ENCODE results near the gene CUBN. TPM values are rescaled to one million over a fixed set of nuclear protein-coding genes. Genes with fewer than 3 reads are reported as not detected.
A peak's percentile ranks its signal among the peaks of the same experiment; 100 is the strongest.

Gene CUBN
- total and polyA plus RNA-seq, 2 donors, result 0.54 to 6.1 TPM

- 55% methylated on average over 3 of the region's 3 CpGs for WGBS
Observed at GRCh38 chr10:17009212-17009700, 120.4 kb downstream of the CUBN start.

GRCh38 chr10:17007418-17007770 is 122.2 kb downstream of the CUBN start:
- 55% methylated on average over 8 of the region's 8 CpGs for WGBS
- Histone ChIP-seq H3K36me3 (ENCODE audit: insufficient read depth) (no peaks in the 10 kb centered on the region), H3K4me3 (ENCODE audit: low read depth, low read length) (no peak overlapping the region), H3K4me1 (ENCODE audit: insufficient read depth) (no peaks in the 10 kb centered on the region), H3K27ac (ENCODE audit: low read depth) (no peak overlapping the region)
- no peak for DNase-seq (ENCODE audit: extremely low spot score)

More at GRCh38 chr10:17009212-17009700, 120.4 kb downstream of the CUBN start:
- Histone ChIP-seq H3K36me3 (ENCODE audit: insufficient read depth) (no peaks in the 10 kb centered on the region), H3K27ac (ENCODE audit: low read depth) (no peak overlapping the region), H3K4me3 (ENCODE audit: low read depth, low read length) (no peak overlapping the region), H3K4me1 (ENCODE audit: insufficient read depth) (no peaks in the 10 kb centered on the region)
- no peak for DNase-seq (ENCODE audit: extremely low spot score)

GRCh38 chr10:17006631-17007417 is 122.8 kb downstream of the CUBN start:
- DNase-seq (ENCODE audit: extremely low spot score), result no peak
- WGBS, result 70% methylated on average over 12 of the region's 12 CpGs
- no peaks in the 10 kb centered on the region for H3K4me1 ChIP-seq (ENCODE audit: insufficient read depth)
- no peaks in the 10 kb centered on the region for H3K36me3 ChIP-seq (ENCODE audit: insufficient read depth)
- H3K4me3 ChIP-seq (ENCODE audit: low read depth, low read length), result no peak overlapping the region
- no peak overlapping the region for H3K27ac ChIP-seq (ENCODE audit: low read depth)

- no peaks in the 10 kb centered on the region for H3K4me1 ChIP-seq (ENCODE audit: insufficient read depth)
- WGBS, result 91% methylated on average over 8 of the region's 8 CpGs
- H3K4me3 ChIP-seq (ENCODE audit: low read depth, low read length), result no peak overlapping the region
- DNase-seq (ENCODE audit: extremely low spot score), result no peak
- H3K27ac ChIP-seq (ENCODE audit: low read depth), result no peak overlapping the region
- no peaks in the 10 kb centered on the region for H3K36me3 ChIP-seq (ENCODE audit: insufficient read depth)
Observed at GRCh38 chr10:17005621-17006566, 123.7 kb downstream of the CUBN start.

- DNase-seq (ENCODE audit: extremely low spot score), result no peak
- no peaks in the 10 kb centered on the region for H3K4me1 ChIP-seq (ENCODE audit: insufficient read depth)
Observed at GRCh38 chr10:17004801-17005380, 124.7 kb downstream of the CUBN start.

GRCh38 chr10:17003651-17004286 is 125.8 kb downstream of the CUBN start:
- Histone ChIP-seq H3K27ac (ENCODE audit: low read depth) (no peak overlapping the region), H3K4me1 (ENCODE audit: insufficient read depth) (no peaks in the 10 kb centered on the region), H3K4me3 (ENCODE audit: low read depth, low read length) (no peak overlapping the region), H3K36me3 (ENCODE audit: insufficient read depth) (no peaks in the 10 kb centered on the region)
- DNase-seq (ENCODE audit: extremely low spot score), result no peak
- 85% methylated on average over 7 of the region's 7 CpGs for WGBS

More at GRCh38 chr10:17004801-17005380, 124.7 kb downstream of the CUBN start:
- no peaks in the 10 kb centered on the region for H3K36me3 ChIP-seq (ENCODE audit: insufficient read depth)
- WGBS, result 94% methylated on average over 6 of the region's 6 CpGs
- H3K27ac ChIP-seq (ENCODE audit: low read depth), result no peak overlapping the region
- no peak overlapping the region for H3K4me3 ChIP-seq (ENCODE audit: low read depth, low read length)

GRCh38 chr10:17003151-17003550 is 126.5 kb downstream of the CUBN start:
- WGBS, result 31% methylated on average over 7 of the region's 7 CpGs
- Histone ChIP-seq H3K4me1 (ENCODE audit: insufficient read depth) (no peaks in the 10 kb centered on the region), H3K36me3 (ENCODE audit: insufficient read depth) (no peaks in the 10 kb centered on the region), H3K4me3 (ENCODE audit: low read depth, low read length) (no peak overlapping the region), H3K27ac (ENCODE audit: low read depth) (no peak overlapping the region)
- DNase-seq (ENCODE audit: extremely low spot score), result no peak

- Histone ChIP-seq H3K4me1 (ENCODE audit: insufficient read depth) (no peaks in the 10 kb centered on the region), H3K4me3 (ENCODE audit: low read depth, low read length) (no peak overlapping the region), H3K27ac (ENCODE audit: low read depth) (no peak overlapping the region), H3K36me3 (ENCODE audit: insufficient read depth) (no peaks in the 10 kb centered on the region)
- 32% methylated on average over 8 of the region's 8 CpGs for WGBS
- no peak for DNase-seq (ENCODE audit: extremely low spot score)
Observed at GRCh38 chr10:17001961-17002749, 127.5 kb downstream of the CUBN start.

GRCh38 chr10:17001297-17001744 is 128.3 kb downstream of the CUBN start:
- no peak for DNase-seq (ENCODE audit: extremely low spot score)
- no peaks in the 10 kb centered on the region for H3K4me1 ChIP-seq (ENCODE audit: insufficient read depth)
- 89% methylated on average over 9 of the region's 9 CpGs for WGBS

GRCh38 chr10:16999665-17000451 is 129.8 kb downstream of the CUBN start:
- Histone ChIP-seq H3K36me3 (ENCODE audit: insufficient read depth) (no peaks in the 10 kb centered on the region), H3K4me3 (ENCODE audit: low read depth, low read length) (no peak overlapping the region), H3K27ac (ENCODE audit: low read depth) (peak overlapping the region; percentile 1), H3K4me1 (ENCODE audit: insufficient read depth) (no peaks in the 10 kb centered on the region)
- no peak for DNase-seq (ENCODE audit: extremely low spot score)
- WGBS, result 54% methylated on average over 10 of the region's 10 CpGs

More at GRCh38 chr10:17001297-17001744, 128.3 kb downstream of the CUBN start:
- H3K36me3 ChIP-seq (ENCODE audit: insufficient read depth), result no peaks in the 10 kb centered on the region
- no peak overlapping the region for H3K4me3 ChIP-seq (ENCODE audit: low read depth, low read length)
- no peak overlapping the region for H3K27ac ChIP-seq (ENCODE audit: low read depth)

- no peaks in the 10 kb centered on the region for H3K4me1 ChIP-seq (ENCODE audit: insufficient read depth)
- 21% methylated on average over 6 of the region's 6 CpGs for WGBS
- no peak for DNase-seq (ENCODE audit: extremely low spot score)
- no peak overlapping the region for H3K27ac ChIP-seq (ENCODE audit: low read depth)
- H3K4me3 ChIP-seq (ENCODE audit: low read depth, low read length), result no peak overlapping the region
- H3K36me3 ChIP-seq (ENCODE audit: insufficient read depth), result no peaks in the 10 kb centered on the region
Observed at GRCh38 chr10:16996530-16996964, 133.1 kb downstream of the CUBN start.

Measured in urinary bladder (tissue), 4 donors.